IMR-90 (cell line): ENCODE measurements around the gene CNTNAP3. TPM values are rescaled to one million over a fixed set of nuclear protein-coding genes. Genes with fewer than 3 reads are reported as not detected.
"Not testable (repeated sequence)": the region's sequence is repeated elsewhere in the genome, so short reads cannot be mapped to it uniquely, and the experiment has no call there.

Experiments
- ATAC-seq: fragments of 200-7000 bp; cut with Tn5 transposase; 2 replicates; pipeline ENCODE4 v1.9.1; 2020; ENCODE audit warnings: low read depth, mild to moderate bottlenecking, moderate library complexity
- BruUV-seq: library from RNA; stranded (reverse); fragments of 400-500 nt; replicated peaks from 2 replicates; lab custom pipeline; 2021; lab: Mats Ljungman, UMichigan
- CTCF ChIA-PET: fragments of 300-600 bp; formaldehyde crosslinking; extraction: SDS; loops from one replicate; lab custom pipeline; 2021; ENCODE audit warnings: antibody characterized with exemption; lab: Yijun Ruan, JAX
- POLR2A ChIA-PET: fragments of 300-600 bp; sonication (Branson Sonifier 250); formaldehyde crosslinking; loops from one replicate; lab custom pipeline; 2022; ENCODE audit warnings: antibody characterized with exemption; ENCODE audit not compliant: unreplicated experiment; lab: Charles Lee
- DNase-seq: peaks from one replicate; pipeline ENCODE4 v3.0.0; 2013
- H2AFZ ChIP-seq: replicated peaks from 2 replicates; pipeline ENCODE3; 2013; ENCODE audit warnings: low read length, mild to moderate bottlenecking; ENCODE audit not compliant: poor library complexity
- H2AK5ac ChIP-seq: 2 replicates; pipeline ENCODE4 v1.6.1; 2013; ENCODE audit warnings: low read depth, low read length, inconsistent platforms
- H2AK9ac ChIP-seq: replicated peaks from 2 replicates; pipeline ENCODE3; 2013; ENCODE audit warnings: mild to moderate bottlenecking, low read depth, low read length, moderate library complexity; ENCODE audit not compliant: poor library complexity
- H2BK120ac ChIP-seq: 2 replicates; pipeline ENCODE4 v1.6.1; 2013; ENCODE audit warnings: low read depth, low read length, inconsistent platforms
- H2BK15ac ChIP-seq: 3 replicates; pipeline ENCODE4 v1.6.1; 2013; ENCODE audit warnings: low read depth, low read length, inconsistent platforms
- H2BK20ac ChIP-seq: 2 replicates; pipeline ENCODE4 v1.6.1; 2013; ENCODE audit warnings: low read depth, mild to moderate bottlenecking, inconsistent platforms, low read length, moderate library complexity
- H2BK5ac ChIP-seq: 2 replicates; pipeline ENCODE4 v1.6.1; 2013; ENCODE audit warnings: mild to moderate bottlenecking, low read depth, low read length, inconsistent platforms; ENCODE audit not compliant: poor library complexity, severe bottlenecking
- H3K14ac ChIP-seq: replicated peaks from 2 replicates; pipeline ENCODE4 v1.6.1; 2013; ENCODE audit warnings: low read depth, low read length, inconsistent platforms
- H3K18ac ChIP-seq: 2 replicates; pipeline ENCODE4 v1.6.1; 2013; ENCODE audit warnings: low read depth, low read length, control low read depth
- H3K23ac ChIP-seq: 2 replicates; pipeline ENCODE4 v1.6.1; 2013; ENCODE audit warnings: low read depth, low read length, inconsistent platforms
- H3K27ac ChIP-seq: 2 replicates; pipeline ENCODE4 v1.5.1; 2013; ENCODE audit warnings: mild to moderate bottlenecking, control low read depth, low read length; ENCODE audit not compliant: insufficient read depth
- H3K27me3 ChIP-seq: 2 replicates; pipeline ENCODE4 v1.6.1; 2013; ENCODE audit warnings: low read length; ENCODE audit not compliant: control insufficient read depth, insufficient read depth
- H3K36me3 ChIP-seq: 2 replicates; pipeline ENCODE4 v1.6.1; 2013; ENCODE audit warnings: low read length, mixed read lengths; ENCODE audit not compliant: control insufficient read depth, insufficient read depth
- H3K4ac ChIP-seq: 2 replicates; pipeline ENCODE4 v1.6.1; 2013; ENCODE audit warnings: low read depth, low read length, inconsistent platforms
- H3K4me1 ChIP-seq: 2 replicates; pipeline ENCODE4 v1.6.1; 2013; ENCODE audit warnings: low read length, mixed read lengths; ENCODE audit not compliant: control insufficient read depth, insufficient read depth
- H3K4me2 ChIP-seq: 2 replicates; pipeline ENCODE4 v1.6.1; 2013; ENCODE audit warnings: low read depth, mild to moderate bottlenecking, control low read depth, low read length, moderate library complexity
- H3K4me3 ChIP-seq: 2 replicates; pipeline ENCODE4 v1.5.1; 2013; ENCODE audit warnings: low read depth, mild to moderate bottlenecking, control low read depth, low read length, moderate library complexity; ENCODE audit not compliant: insufficient read depth
- H3K56ac ChIP-seq: 2 replicates; pipeline ENCODE4 v1.6.1; 2013; ENCODE audit warnings: low read length, inconsistent platforms; ENCODE audit not compliant: insufficient read depth; ENCODE audit errors: extremely low read depth
- H3K79me1 ChIP-seq, 2 experiments: 2 replicates each; pipeline ENCODE4 v1.6.1; 2013; ENCODE audit warnings: low read length in 2 of 2, inconsistent platforms in 1 of 2, low read depth in 1 of 2
- H3K9ac ChIP-seq: 2 replicates; pipeline ENCODE4 v1.6.1; 2013; ENCODE audit warnings: low read depth, low read length, control low read depth
- H3K9me1 ChIP-seq: 2 replicates; pipeline ENCODE4 v1.6.1; 2013; ENCODE audit warnings: low read length, inconsistent platforms; ENCODE audit not compliant: insufficient read depth
- H3K9me3 ChIP-seq: 2 replicates; pipeline ENCODE4 v1.6.1; 2013; ENCODE audit warnings: low read length; ENCODE audit not compliant: control insufficient read depth, insufficient read depth
- H4K20me1 ChIP-seq: 2 replicates; pipeline ENCODE4 v1.6.1; 2013; ENCODE audit warnings: low read length, inconsistent platforms; ENCODE audit not compliant: insufficient read depth
- H4K5ac ChIP-seq: 2 replicates; pipeline ENCODE4 v1.6.1; 2013; ENCODE audit warnings: mild to moderate bottlenecking, low read depth, low read length, control low read depth
- H4K8ac ChIP-seq, 2 experiments: 2 replicates each; pipeline ENCODE4 v1.6.1; 2013; ENCODE audit warnings: low read depth in 2 of 2, low read length in 2 of 2, control low read depth in 1 of 2, inconsistent platforms in 1 of 2
- H4K91ac ChIP-seq: 2 replicates; pipeline ENCODE4 v1.6.1; 2013; ENCODE audit warnings: low read depth, low read length, inconsistent platforms; ENCODE audit not compliant: insufficient read depth
- WGBS, 2 experiments: methylation state at CpG; one replicate each; pipeline versions ENCODE4 v1.1.5 to v1.1.7; 2013; ENCODE audit warnings: missing lambda C conversion rate in 2 of 2; ENCODE audit not compliant: insufficient read length in 1 of 2; ENCODE audit errors: extremely low coverage in 2 of 2; 5-methylcytosine and 5-hydroxymethylcytosine counted together
- dilution Hi-C: fragments of 300-500 bp; cut with HindIII; formaldehyde crosslinking; loops from one replicate; pipeline ENCODE4 v1.14.3; 2018; ENCODE audit warnings: low sequenced_read_pairs; ENCODE audit not compliant: unreplicated experiment
- in situ Hi-C: fragments of 300-500 bp; cut with MboI; formaldehyde crosslinking; loops from 3 replicates; pipeline ENCODE4 v1.14.3; 2019; ENCODE audit warnings: low sequenced_read_pairs, inconsistent platforms, mixed read lengths
- intact Hi-C: fragments of 100-400 bp; cut with micrococcal nuclease; formaldehyde crosslinking; loops from 2 replicates; pipeline ENCODE4 v1.10.0; 2022
- polyA plus RNA-seq, 3 experiments: library from polyadenylated mRNA; depleted of rRNA; stranded (reverse); fragments of >200 nt; gene quantifications; 2 replicates each; pipeline ENCODE4 v1.2.3, GENCODE V29; 2012; ENCODE audit warnings: low replicate concordance in 1 of 3
- total RNA-seq: library from RNA; depleted of rRNA; stranded (reverse); fragments of >200 nt; gene quantifications from 2 replicates; pipeline ENCODE4 v1.2.3, GENCODE V29; 2012

CNTNAP3 gene
- total and polyA plus RNA-seq, 2 of the 4 experiments (the other 2 are of a cell fraction) = 0.90 to 1.2 TPM

GRCh38 chr9:39171370-39171769 lies 116.6 kb downstream of the CNTNAP3 start:
- H4K20me1 ChIP-seq, H2BK120ac ChIP-seq, H3K14ac ChIP-seq, H3K79me1 ChIP-seq, H2AFZ ChIP-seq, H3K9ac ChIP-seq, H2AK5ac ChIP-seq, H3K36me3 ChIP-seq, H3K4me3 ChIP-seq, dilution Hi-C loops, H3K18ac ChIP-seq, H4K5ac ChIP-seq, BruUV-seq, H4K91ac ChIP-seq, H3K9me1 ChIP-seq, POLR2A ChIA-PET, H2BK5ac ChIP-seq, H3K9me3 ChIP-seq, H3K56ac ChIP-seq, intact Hi-C loops, H4K8ac ChIP-seq, H3K27me3 ChIP-seq, CTCF ChIA-PET, H3K27ac ChIP-seq, DNase-seq, H3K23ac ChIP-seq, H2BK15ac ChIP-seq, H3K4me2 ChIP-seq, H3K4ac ChIP-seq, H2AK9ac ChIP-seq, in situ Hi-C loops, H2BK20ac ChIP-seq, ATAC-seq, H3K4me1 ChIP-seq: not testable (repeated sequence)
- WGBS, 2 experiments = no CpG with 5 or more reads among the region's 10 CpGs

DNA sequence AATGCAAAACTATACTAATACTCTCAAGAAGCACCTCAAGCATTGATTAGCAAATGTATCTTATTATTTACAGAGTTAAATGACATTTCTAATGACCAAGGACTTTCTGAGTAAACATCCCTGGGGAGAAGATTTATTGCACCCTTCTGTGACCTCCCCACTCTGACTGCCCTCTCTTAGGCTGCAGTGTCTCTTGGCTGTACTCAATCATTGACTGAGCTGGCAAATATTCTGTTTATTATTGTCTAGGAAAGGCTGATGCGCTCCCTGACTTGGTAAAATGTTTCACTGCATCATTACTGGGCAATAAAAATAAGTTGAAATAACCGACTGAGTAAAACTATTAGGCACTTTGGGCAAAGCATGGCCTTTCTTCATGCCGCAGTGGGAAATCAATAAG lies 130.3 kb downstream of the CNTNAP3 start:
- H3K27me3 ChIP-seq, H2BK120ac ChIP-seq, DNase-seq, H2AFZ ChIP-seq, H4K20me1 ChIP-seq, CTCF ChIA-PET, H3K4ac ChIP-seq, H3K23ac ChIP-seq, H3K56ac ChIP-seq, H3K36me3 ChIP-seq, H3K4me3 ChIP-seq, H4K8ac ChIP-seq, H4K5ac ChIP-seq, H2BK20ac ChIP-seq, H2BK15ac ChIP-seq, H3K9me1 ChIP-seq, H3K27ac ChIP-seq, H3K9ac ChIP-seq, in situ Hi-C loops, H3K79me1 ChIP-seq, dilution Hi-C loops, H3K18ac ChIP-seq, H3K4me2 ChIP-seq, H2AK5ac ChIP-seq, BruUV-seq, H2BK5ac ChIP-seq, H3K9me3 ChIP-seq, ATAC-seq, H4K91ac ChIP-seq, H3K14ac ChIP-seq, intact Hi-C loops, H3K4me1 ChIP-seq, POLR2A ChIA-PET, H2AK9ac ChIP-seq: not testable (repeated sequence)
- no CpG with 5 or more reads among the region's 3 CpGs for WGBS, 2 experiments
